A549 treated with CORT108297 at 1 μM for 4 hours (cell line): Measurements from ENCODE around the gene RPL6. TPM values are rescaled to one million over a fixed set of nuclear protein-coding genes. Genes with fewer than 3 reads are reported as not detected.

ENCODE experiments used
- total RNA-seq: library from RNA; stranded (reverse); fragments of 200-300 nt; extraction: Qiagen RNA extraction; gene quantifications from 5 replicates; pipeline ENCODE4 v1.2.3, GENCODE V29; 2022

The RPL6 gene
- 2,072 to 2,646 TPM (median 2,162 TPM) in 5 replicates for total RNA-seq

DNA sequence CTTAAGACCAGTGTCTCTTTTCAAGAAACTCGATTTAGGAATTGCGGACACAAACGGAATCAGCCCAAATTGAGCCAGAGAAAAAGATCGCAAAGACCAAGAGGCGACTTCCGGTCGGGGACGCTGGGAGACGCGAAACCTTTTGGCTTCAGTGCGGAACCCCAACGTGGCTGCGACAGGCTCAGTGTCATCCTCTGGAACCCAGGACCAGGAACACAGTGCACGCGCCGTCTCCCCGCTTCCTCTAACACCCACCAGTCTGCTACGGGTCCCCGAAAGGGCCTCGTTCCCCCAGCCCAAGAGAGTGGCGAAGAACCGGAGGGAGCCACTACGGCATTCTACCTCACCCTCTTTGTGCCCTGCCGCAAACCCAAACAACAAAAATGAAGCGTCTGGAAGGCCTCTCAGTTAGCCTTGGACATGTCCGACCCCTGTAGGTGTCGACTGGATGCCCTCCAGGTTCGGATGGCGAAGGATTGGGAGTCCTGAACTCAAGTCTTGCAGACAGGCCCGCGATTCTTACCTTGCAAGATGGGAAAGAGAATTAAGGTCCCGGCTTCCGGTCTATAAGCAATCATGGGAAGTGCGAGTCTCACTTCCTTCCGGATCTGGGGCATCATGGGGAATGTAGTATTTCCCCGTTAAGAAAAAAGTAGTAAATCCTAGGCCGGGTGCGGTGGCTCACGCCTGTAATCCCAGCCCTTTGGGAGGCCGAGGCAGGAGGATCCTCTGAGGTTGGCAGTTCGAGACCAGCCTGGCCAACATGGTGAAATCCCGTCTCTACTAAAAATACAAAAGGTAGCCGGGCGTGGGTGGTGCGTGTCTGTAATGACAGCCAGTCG, at the start of gene RPL6:
Gene RPL6 (minus strand): TSS at position 542 of the 842 bp plus-strand sequence. CDS start 949 bp downstream, outside the sequence.

DNA sequence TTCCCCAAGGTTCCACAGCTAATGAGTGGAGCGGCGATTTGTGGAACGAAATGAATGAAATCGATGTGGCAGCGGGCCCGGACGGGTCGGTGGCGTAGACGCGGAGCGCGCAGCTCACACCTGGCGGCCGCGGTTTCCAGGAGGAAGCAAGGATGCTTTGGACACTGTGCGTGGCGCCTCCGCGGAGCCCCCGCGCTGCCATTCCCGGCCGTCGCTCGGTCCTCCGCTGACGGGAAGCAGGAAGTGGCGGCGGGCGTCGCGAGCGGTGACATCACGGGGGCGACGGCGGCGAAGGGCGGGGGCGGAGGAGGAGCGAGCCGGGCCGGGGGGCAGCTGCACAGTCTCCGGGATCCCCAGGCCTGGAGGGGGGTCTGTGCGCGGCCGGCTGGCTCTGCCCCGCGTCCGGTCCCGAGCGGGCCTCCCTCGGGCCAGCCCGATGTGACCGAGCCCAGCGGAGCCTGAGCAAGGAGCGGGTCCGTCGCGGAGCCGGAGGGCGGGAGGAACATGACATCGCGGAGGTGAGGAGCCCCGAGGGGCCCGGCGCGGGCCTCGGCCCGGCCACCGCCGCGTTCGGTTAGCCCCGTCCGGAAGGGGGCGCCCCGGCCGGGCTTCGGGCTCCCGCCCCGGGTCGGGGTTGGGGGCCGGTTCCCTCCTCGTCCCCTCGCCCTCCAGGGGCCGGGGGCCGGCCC, 9.3 kb upstream of the RPL6 start, which contains the start of gene PTPN11:
Gene PTPN11 (plus strand): TSS at position 340 of the 689 bp plus-strand sequence. CDS start 165 bp downstream, at position 505.

DNA sequence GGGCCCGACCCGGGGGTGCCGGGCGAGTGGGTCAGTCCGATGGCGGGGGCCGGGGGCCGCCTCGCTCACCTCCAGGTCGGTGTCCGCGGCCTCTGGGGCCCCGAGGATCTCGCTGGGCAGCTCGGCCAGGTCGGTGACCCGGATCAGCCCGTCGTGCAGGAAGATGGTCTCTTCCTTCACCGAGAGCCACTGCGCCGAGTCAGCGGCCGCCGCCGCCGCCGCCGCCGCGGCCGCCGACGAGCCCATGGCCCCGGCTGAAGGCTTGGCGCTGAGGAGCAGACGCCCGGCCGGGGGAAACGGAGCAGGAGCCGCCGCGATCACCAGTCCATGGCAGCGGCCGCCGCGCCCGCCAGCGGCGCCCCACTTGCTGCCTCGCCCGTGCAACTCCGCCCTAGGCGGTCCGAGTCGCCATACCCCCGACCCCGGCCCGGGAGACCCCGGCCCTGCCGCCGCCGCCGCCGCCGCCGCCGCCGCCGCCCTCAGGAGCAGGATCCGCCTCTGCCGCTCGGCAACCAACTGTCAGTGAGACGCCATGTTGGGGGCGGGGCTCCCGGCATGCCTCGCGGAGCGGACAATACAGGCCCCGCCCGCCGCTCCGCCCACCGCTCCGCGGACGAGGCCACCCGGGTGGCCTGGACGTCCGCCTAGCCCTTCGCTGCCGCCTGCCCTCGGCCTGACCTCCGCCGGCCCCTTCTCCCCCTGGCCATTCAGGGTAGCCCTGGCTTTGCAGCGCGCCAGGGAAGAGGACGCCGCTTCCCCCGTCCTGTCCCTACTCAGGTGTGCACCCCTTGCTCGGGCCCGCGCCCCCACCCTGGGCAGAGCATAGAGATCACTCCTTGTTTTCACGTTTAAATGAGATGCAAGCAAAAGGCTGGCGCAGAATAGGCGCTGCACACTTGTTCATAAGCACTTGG, 27.3 kb downstream of the RPL6 start, which contains the start of gene HECTD4:
Gene HECTD4 (minus strand): TSS at position 549 of the 914 bp plus-strand sequence. CDS start 303 bp downstream, at position 246.

Other genes starting within 250 kb of the RPL6 start
- gene HECTD4, start 27.2 kb downstream of the RPL6 start, total RNA-seq, result 9.5 to 13.3 TPM (median 12.4 TPM) in 5 replicates
- 40.6 to 62.1 TPM (median 55.4 TPM) in 5 replicates for gene PTPN11, start 9.3 kb upstream of the RPL6 start, total RNA-seq